A549 (cell line): ENCODE data around the gene HTR3A. TPM values are rescaled to one million over a fixed set of nuclear protein-coding genes. Genes with fewer than 3 reads are reported as not detected.

Experiments used
- ATAC-seq, 2 experiments: fragments of 200-7000 bp in 1 of 2; fragments of >200 bp in 1 of 2; cut with Nextera tagmentation in 1 of 2; cut with Tn5 transposase in 1 of 2; 3 replicates each; pipeline versions ENCODE4 v1.8.0 to v1.9.1; 2018 to 2020; ENCODE audit warnings: mild to moderate bottlenecking in 1 of 2, moderate library complexity in 1 of 2
- CTCF ChIA-PET: fragments of 300-600 bp; sonication (Branson Sonifier 250); formaldehyde crosslinking; extraction: SDS; loops from one replicate; lab custom pipeline; 2021; ENCODE audit warnings: antibody characterized with exemption, inconsistent platforms; lab: Yijun Ruan, JAX
- POLR2A ChIA-PET: fragments of 350-600 bp; formaldehyde crosslinking; extraction: SDS; loops from one replicate; lab custom pipeline; 2021; ENCODE audit warnings: antibody characterized with exemption, inconsistent platforms; lab: Yijun Ruan, JAX
- DNase-seq, 2 experiments: peaks; one replicate each; pipeline versions ENCODE4 v3.0.0 to v3.0.0-alpha.2; 2011 to 2016; ENCODE audit warnings: low read depth in 1 of 2, low spot score in 1 of 2
- FAIRE-seq: peaks from 2 replicates; lab custom pipeline; 2011; peaks lifted over from hg19 to GRCh38; lab: Jason Lieb, UNC
- H3K27ac ChIP-seq, 2 experiments: fragments of >200 bp; sonication (Bioruptor Twin); formaldehyde crosslinking; 3 replicates each; pipeline ENCODE4 v1.5.1; 2016 to 2017
- H3K4me1 ChIP-seq: fragments of >200 bp; sonication (Bioruptor Twin); formaldehyde crosslinking; 3 replicates; pipeline ENCODE4 v1.6.1; 2016
- H3K4me2 ChIP-seq: fragments of >200 bp; sonication (Bioruptor Twin); formaldehyde crosslinking; 3 replicates; pipeline ENCODE4 v1.6.1; 2016
- H3K4me3 ChIP-seq: fragments of >200 bp; sonication (Bioruptor Twin); formaldehyde crosslinking; 3 replicates; pipeline ENCODE4 v1.5.1; 2016
- H3K9me3 ChIP-seq: fragments of >200 bp; sonication (Bioruptor Twin); formaldehyde crosslinking; 3 replicates; pipeline ENCODE4 v1.6.1; 2016
- CBX2 ChIP-seq: fragments of 200-600 bp; sonication (generic); IDR thresholded peaks from 2 replicates; pipeline ENCODE4 v1.6.1; 2016; ENCODE audit warnings: low read depth, mild to moderate bottlenecking, borderline replicate concordance
- CBX8 ChIP-seq: fragments of 200-600 bp; sonication (generic); IDR thresholded peaks from 2 replicates; pipeline ENCODE4 v1.6.1; 2016
- CEBPB ChIP-seq, 2 experiments: fragments of >200 bp in 1 of 2; sonication (Bioruptor Twin) in 1 of 2; formaldehyde crosslinking in 1 of 2; IDR thresholded peaks; 2 replicates each; pipeline ENCODE4 v1.6.1; 2012 to 2016
- CHD2 ChIP-seq: fragments of 150-350 bp; IDR thresholded peaks from 2 replicates; pipeline ENCODE4 v1.6.1; 2014; ENCODE audit warnings: low read length; ENCODE audit not compliant: partially characterized antibody
- CHD4 ChIP-seq: fragments of 200-600 bp; sonication (generic); IDR thresholded peaks from 2 replicates; pipeline ENCODE4 v1.6.1; 2016; ENCODE audit warnings: antibody characterized with exemption, mild to moderate bottlenecking, borderline replicate concordance
- EHMT2 ChIP-seq: fragments of 200-600 bp; sonication (generic); IDR thresholded peaks from 2 replicates; pipeline ENCODE4 v1.6.1; 2016; ENCODE audit warnings: antibody characterized with exemption, low read depth, mild to moderate bottlenecking, moderate library complexity
- FOXS1 ChIP-seq: fragments of 250-450 bp; sonication (Bioruptor Pico); IDR thresholded peaks from 2 replicates; pipeline ENCODE4 v1.5.0; 2020; ENCODE audit warnings: mild to moderate bottlenecking, moderate library complexity
- HDAC2 ChIP-seq: fragments of 200-600 bp; sonication (generic); IDR thresholded peaks from 2 replicates; pipeline ENCODE4 v1.6.1; 2016
- HOXB13 ChIP-seq: fragments of 250-450 bp; sonication (Bioruptor Pico); IDR thresholded peaks from 2 replicates; pipeline ENCODE4 v1.5.0; 2020; ENCODE audit warnings: low read depth, mild to moderate bottlenecking, moderate library complexity
- HOXB5 ChIP-seq: fragments of 250-450 bp; sonication (Bioruptor Pico); IDR thresholded peaks from 2 replicates; pipeline ENCODE4 v1.5.0; 2020; ENCODE audit warnings: mild to moderate bottlenecking, moderate library complexity
- JUNB ChIP-seq: fragments of >200 bp; sonication (Bioruptor Twin); formaldehyde crosslinking; IDR thresholded peaks from 2 replicates; pipeline ENCODE4 v1.6.1; 2016
- KDM1A ChIP-seq: fragments of 200-600 bp; sonication (generic); IDR thresholded peaks from 2 replicates; pipeline ENCODE4 v1.6.1; 2016; ENCODE audit warnings: low read depth, mild to moderate bottlenecking
- KDM5A ChIP-seq: fragments of 200-600 bp; sonication (generic); IDR thresholded peaks from 2 replicates; pipeline ENCODE4 v1.6.1; 2016; ENCODE audit warnings: antibody characterized with exemption, mild to moderate bottlenecking
- MAFK ChIP-seq: fragments of 450-650 bp; IDR thresholded peaks from 2 replicates; pipeline ENCODE4 v1.6.1; 2014; ENCODE audit not compliant: partially characterized antibody
- MYC ChIP-seq: IDR thresholded peaks from 2 replicates; pipeline ENCODE4 v1.6.1; 2012; ENCODE audit warnings: mild to moderate bottlenecking, inconsistent platforms, low read length, improper control_type of control experiment, borderline replicate concordance
- NFE2L2 ChIP-seq: fragments of 150-350 bp; conservative IDR thresholded peaks from 2 replicates; pipeline ENCODE4 v1.6.1; 2014; ENCODE audit warnings: low read length
- PHF8 ChIP-seq: fragments of 200-600 bp; sonication (generic); IDR thresholded peaks from 2 replicates; pipeline ENCODE4 v1.6.1; 2016; ENCODE audit warnings: low read depth, mild to moderate bottlenecking, antibody characterized with exemption, moderate library complexity, borderline replicate concordance
- RAD21 ChIP-seq, 2 experiments: fragments of >200 bp in 1 of 2; sonication (Bioruptor Twin) in 1 of 2; formaldehyde crosslinking in 1 of 2; IDR thresholded peaks in 1 of 2; conservative IDR thresholded peaks in 1 of 2; 2 replicates in 1 of 2; 3 replicates in 1 of 2; pipeline ENCODE4 v1.6.1; 2012 to 2018; ENCODE audit warnings: inconsistent platforms in 1 of 2
- RNF2 ChIP-seq: fragments of 200-600 bp; sonication (generic); IDR thresholded peaks from 2 replicates; pipeline ENCODE4 v1.6.1; 2016; ENCODE audit warnings: low read depth, mild to moderate bottlenecking, antibody characterized with exemption, moderate library complexity, borderline replicate concordance
- SMC3 ChIP-seq: fragments of >200 bp; sonication (Bioruptor Twin); formaldehyde crosslinking; IDR thresholded peaks from 3 replicates; pipeline ENCODE4 v1.6.1; 2018; ENCODE audit warnings: inconsistent platforms
- SREBF2 ChIP-seq: fragments of 450-650 bp; IDR thresholded peaks from 2 replicates; pipeline ENCODE4 v1.6.1; 2014; ENCODE audit warnings: mild to moderate bottlenecking, moderate library complexity
- TFCP2L1 ChIP-seq: fragments of 250-450 bp; sonication (Bioruptor Pico); IDR thresholded peaks from 2 replicates; pipeline ENCODE4 v1.5.0; 2021; ENCODE audit warnings: mild to moderate bottlenecking
- TP53 ChIP-seq: fragments of 250-450 bp; sonication (Bioruptor Pico); IDR thresholded peaks from 2 replicates; pipeline ENCODE4 v1.5.0; 2021; ENCODE audit warnings: mild to moderate bottlenecking, moderate library complexity
- ZC3H11A ChIP-seq: fragments of 450-650 bp; IDR thresholded peaks from 2 replicates; pipeline ENCODE4 v1.6.1; 2014; ENCODE audit warnings: antibody characterized with exemption, mild to moderate bottlenecking
- ZFP36 ChIP-seq: fragments of 450-650 bp; IDR thresholded peaks from 2 replicates; pipeline ENCODE4 v1.6.1; 2014; ENCODE audit warnings: borderline replicate concordance; ENCODE audit not compliant: partially characterized antibody
- ZNF302 ChIP-seq: fragments of 250-450 bp; sonication (Bioruptor Pico); IDR thresholded peaks from 2 replicates; pipeline ENCODE4 v1.9.0; 2021; ENCODE audit warnings: inconsistent platforms, mild to moderate bottlenecking, moderate library complexity
- WGBS: methylation state at CpG from one replicate; pipeline ENCODE4 v1.1.6; 2017; ENCODE audit errors: missing lambda C conversion rate; 5-methylcytosine and 5-hydroxymethylcytosine counted together
- polyA plus RNA-seq, 4 experiments: library from polyadenylated mRNA; depleted of rRNA in 3 of 4; stranded (reverse); fragments of >200 nt; fragmentation: RNase III in 1 of 4; extraction: RNeasy Plus Mini Kit Qiagen cat#74134 plus additional on column Dnase treatment in 1 of 4; gene quantifications; 2 replicates in 3 of 4; 3 replicates in 1 of 4; pipeline ENCODE4 v1.2.3, GENCODE V29; 2011 to 2017
- TF ChIP-seq, protein P1 (sequence below): fragments of >200 bp; sonication (Bioruptor Twin); formaldehyde crosslinking; IDR thresholded peaks from 2 replicates; pipeline ENCODE4 v1.6.1; 2016
- TF ChIP-seq, protein P2 (sequence below): IDR thresholded peaks from 2 replicates; pipeline ENCODE4 v1.6.1; 2012
- TF ChIP-seq, protein P3 (sequence below): fragments of 450-650 bp; IDR thresholded peaks from 2 replicates; pipeline ENCODE4 v1.6.1; 2014; ENCODE audit warnings: antibody characterized with exemption

HTR3A gene
- polyA plus RNA-seq, 2 of the 4 experiments (the other 2 are of a cell fraction) = not detected

DNA sequence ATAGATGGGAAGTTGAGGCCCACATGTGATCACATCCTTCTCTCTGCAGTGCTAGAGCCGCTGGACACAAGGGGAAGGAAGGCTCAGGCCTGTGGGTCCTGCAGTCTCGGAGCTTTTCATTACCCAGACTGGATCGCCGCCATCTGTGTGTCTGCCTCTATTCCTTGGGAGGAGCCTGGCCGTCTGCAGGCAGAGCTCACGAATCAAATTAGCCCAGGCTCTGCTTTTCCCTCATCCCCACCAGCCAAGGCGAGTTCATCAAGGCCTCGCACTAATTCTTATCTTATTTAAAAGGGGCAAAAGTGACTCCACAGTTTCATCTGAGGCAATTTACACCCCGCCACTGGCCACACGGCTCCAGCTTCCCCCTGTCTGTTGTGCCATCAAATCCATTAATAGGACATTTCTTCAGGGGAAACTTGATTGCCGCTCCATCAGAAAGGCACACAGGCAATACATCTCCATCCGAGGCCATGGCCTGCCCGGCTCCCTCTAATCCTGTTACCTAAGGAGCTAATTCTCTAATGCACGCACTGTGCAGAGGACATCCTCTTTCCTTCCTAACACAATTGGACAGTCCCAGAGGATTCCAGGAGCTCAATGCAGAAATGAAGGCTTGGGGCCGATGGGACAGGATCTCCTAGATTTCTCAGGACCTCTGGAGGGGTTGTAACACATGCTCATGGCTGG lies 3.3 kb upstream of the HTR3A start:
- DNase-seq (no peak), FAIRE-seq (no peak), ATAC-seq (no peak)
- Histone ChIP-seq H3K4me1 (no peaks in the 10 kb centered on the region), H3K27ac (no peak overlapping the region), H3K9me3 (no peaks in the 10 kb centered on the region), H3K4me3 (no peak overlapping the region), H3K4me2 (no peak overlapping the region)
- WGBS = 40% methylated on average over 15 of the region's 15 CpGs
- ChIA-PET CTCF (interaction anchor here (1.0 kb wide), 2 partner anchors 36 to 290 kb away, joined by 3 read pairs; no protein-coding TSS in a partner anchor), POLR2A (no interaction called here)
- no peak for TF ChIP-seq ZC3H11A
- no peak for TF ChIP-seq HDAC2
- TF ChIP-seq FOXS1 (CRISPR knock-in tag) = no peak
- no peak for TF ChIP-seq TP53 (CRISPR knock-in tag)
- no peak for TF ChIP-seq CHD2
- no peak for TF ChIP-seq RNF2
- no peak for TF ChIP-seq HOXB13 (CRISPR knock-in tag)
- TF ChIP-seq NFE2L2 = no peak
- no peak for TF ChIP-seq KDM1A
- TF ChIP-seq CEBPB (IDR thresholded peaks at IDR 0.05) = no peak
- TF ChIP-seq EHMT2 = no peak
- TF ChIP-seq MYC = no peak
- TF ChIP-seq PHF8 = no peak
- TF ChIP-seq CBX8 = no peak
- no peak for TF ChIP-seq RAD21 (conservative IDR thresholded peaks at IDR 0.05 in 1 of 2, IDR thresholded peaks at IDR 0.05 in 1 of 2)
- no peak for TF ChIP-seq MAFK
- TF ChIP-seq, protein P1, sequence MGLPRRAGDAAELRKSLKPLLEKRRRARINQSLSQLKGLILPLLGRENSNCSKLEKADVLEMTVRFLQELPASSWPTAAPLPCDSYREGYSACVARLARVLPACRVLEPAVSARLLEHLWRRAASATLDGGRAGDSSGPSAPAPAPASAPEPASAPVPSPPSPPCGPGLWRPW = no peak
- TF ChIP-seq KDM5A = no peak

DNA sequence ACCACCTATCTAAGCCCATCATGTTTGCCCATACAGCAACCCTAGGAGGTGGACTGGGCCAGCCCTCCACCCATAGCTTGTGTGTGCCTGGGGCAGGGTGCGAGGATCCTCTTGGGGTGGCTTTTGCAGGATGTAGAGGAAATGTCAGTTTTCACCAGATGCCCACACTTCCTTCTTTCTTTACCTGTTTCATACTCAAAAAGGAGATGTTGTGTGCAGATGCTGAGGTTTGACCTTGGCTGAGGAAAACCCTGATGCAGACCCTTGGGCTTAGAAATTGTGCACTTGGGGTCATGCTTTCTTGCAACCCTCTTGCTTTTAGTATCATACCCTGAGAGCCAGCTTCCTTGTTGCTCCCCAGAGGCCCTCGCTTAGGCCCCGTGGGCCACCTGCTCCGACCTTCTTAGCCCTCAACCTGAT lies 2.2 kb downstream of the HTR3A start:
- POLR2A ChIA-PET = no interaction called here

More for the DNA sequence above, 2.2 kb downstream of the HTR3A start:
- Histone ChIP-seq H3K4me3 (no peak overlapping the region), H3K9me3 (no peaks in the 10 kb centered on the region), H3K4me1 (no peaks in the 10 kb centered on the region), H3K27ac (no peak overlapping the region), H3K4me2 (no peak overlapping the region)
- TF ChIP-seq SMC3 = no peak
- TF ChIP-seq, protein P1 = no peak
- TF ChIP-seq ZNF302 (CRISPR knock-in tag) = no peak
- TF ChIP-seq CHD2 = no peak
- TF ChIP-seq, protein P2, sequence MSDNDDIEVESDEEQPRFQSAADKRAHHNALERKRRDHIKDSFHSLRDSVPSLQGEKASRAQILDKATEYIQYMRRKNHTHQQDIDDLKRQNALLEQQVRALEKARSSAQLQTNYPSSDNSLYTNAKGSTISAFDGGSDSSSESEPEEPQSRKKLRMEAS = no peak
- TF ChIP-seq JUNB = no peak
- TF ChIP-seq HOXB5 (CRISPR knock-in tag) = no peak
- no peak for TF ChIP-seq SREBF2
- TF ChIP-seq CBX2 = no peak
- TF ChIP-seq, protein P3, sequence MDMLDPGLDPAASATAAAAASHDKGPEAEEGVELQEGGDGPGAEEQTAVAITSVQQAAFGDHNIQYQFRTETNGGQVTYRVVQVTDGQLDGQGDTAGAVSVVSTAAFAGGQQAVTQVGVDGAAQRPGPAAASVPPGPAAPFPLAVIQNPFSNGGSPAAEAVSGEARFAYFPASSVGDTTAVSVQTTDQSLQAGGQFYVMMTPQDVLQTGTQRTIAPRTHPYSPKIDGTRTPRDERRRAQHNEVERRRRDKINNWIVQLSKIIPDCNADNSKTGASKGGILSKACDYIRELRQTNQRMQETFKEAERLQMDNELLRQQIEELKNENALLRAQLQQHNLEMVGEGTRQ = no peak
- TF ChIP-seq CHD4 = no peak
- TF ChIP-seq ZC3H11A = no peak
- no peak for TF ChIP-seq HOXB13 (CRISPR knock-in tag)
- no peak for TF ChIP-seq MYC
- no peak for TF ChIP-seq ZFP36
- no peak for TF ChIP-seq TFCP2L1
- WGBS = 20% methylated on average over 4 of the region's 4 CpGs
- ATAC-seq = no peak
- no peak for DNase-seq
- CTCF ChIA-PET = interaction anchor here (1.3 kb wide), 1 partner anchor 284 kb away, joined by 3 read pairs; no protein-coding TSS in a partner anchor
- FAIRE-seq = no peak
